GM18870 (cell line): ENCODE results near the gene SCYL3.

Experiments
- ATAC-seq: cut with Tn5 transposase; IDR thresholded peaks from one replicate; pipeline ENCODE4 v1.9.1; 2021; ENCODE audit warnings: moderate library complexity; ENCODE audit not compliant: unreplicated experiment

Gene SCYL3

GRCh38 chr1:169901115-169901514 lies 7.4 kb upstream of the SCYL3 start:
- no peak for ATAC-seq

DNA sequence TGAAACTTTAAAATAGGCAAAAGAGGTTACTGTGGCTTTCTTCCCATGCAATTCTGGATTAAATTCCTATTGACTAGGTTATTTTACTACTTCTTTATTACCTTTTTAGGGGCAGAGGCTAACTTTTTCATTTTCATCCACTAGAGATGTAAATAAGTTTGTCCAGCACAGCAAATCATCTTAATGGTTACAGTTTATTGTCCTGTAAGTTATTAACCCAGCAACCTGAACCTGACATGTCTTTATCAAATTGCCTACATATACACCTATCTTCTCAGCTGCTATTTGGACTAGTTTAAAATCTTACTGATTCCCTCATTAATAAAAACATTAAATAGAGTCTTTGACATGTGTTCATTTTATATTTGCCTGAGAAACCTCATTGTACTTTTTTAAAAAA lies 6.9 kb upstream of the SCYL3 start:
- no peak for ATAC-seq

- ATAC-seq: no peak
Observed at GRCh38 chr1:169899519-169900217, 6.0 kb upstream of the SCYL3 start.

- ATAC-seq: no peak
Observed at GRCh38 chr1:169896013-169896412, 2.3 kb upstream of the SCYL3 start.

- ATAC-seq: no peak
Observed at GRCh38 chr1:169894424-169895145, 889 bp upstream of the SCYL3 start.

DNA sequence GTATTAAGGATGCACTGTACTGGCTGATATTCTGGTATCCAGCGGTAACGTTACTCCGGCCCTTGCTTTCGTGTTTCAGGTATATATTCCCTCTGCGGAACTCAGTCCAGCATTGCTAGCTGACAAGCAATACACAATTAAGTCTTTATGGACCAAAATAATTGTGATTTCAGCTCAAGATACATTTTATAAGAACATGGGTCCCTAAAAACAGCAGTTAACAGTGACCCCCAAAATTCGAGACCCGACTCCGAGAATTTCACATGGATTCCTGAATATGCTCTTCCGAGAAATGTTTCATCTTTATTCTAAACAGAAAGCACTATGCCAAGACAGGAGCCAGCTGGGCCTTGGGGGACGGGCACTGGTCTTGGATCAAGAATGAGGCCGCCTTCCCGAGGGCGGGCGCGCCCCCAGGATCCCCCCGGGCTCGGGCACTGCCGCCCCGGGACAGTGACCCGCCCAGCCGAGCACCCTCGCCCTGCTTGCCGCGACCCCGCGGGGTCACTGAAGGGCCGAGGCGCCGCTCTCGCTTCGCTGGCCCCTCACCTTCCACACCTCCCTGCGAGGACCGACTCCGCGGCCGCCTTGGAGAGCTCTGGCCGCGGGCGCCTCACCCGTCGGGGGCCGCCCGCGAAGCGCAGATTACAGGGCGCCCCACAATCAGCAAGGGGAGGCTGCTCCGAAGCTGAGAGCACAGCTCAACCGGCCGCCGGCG lies 610 bp downstream of the SCYL3 start:
- no peak for ATAC-seq

- ATAC-seq: no peak
Observed at GRCh38 chr1:169892176-169892926, 1.3 kb downstream of the SCYL3 start.

DNA sequence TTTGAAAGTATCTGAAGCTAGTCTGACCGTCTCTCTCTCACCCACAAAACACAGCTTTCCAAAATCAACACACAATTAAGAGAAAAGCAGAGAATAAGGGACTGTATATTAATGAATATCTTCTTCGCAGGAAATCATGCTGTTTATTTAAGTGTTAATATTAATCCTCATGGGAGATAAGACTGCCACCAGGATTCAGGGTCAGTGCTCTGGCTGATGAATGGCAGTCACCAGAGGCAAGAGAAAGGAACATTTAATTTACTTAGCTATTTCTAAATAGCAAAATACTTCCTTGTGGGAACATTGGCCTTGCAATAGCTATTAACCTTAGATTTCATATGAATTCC lies 2.2 kb downstream of the SCYL3 start:
- no peak for ATAC-seq

DNA sequence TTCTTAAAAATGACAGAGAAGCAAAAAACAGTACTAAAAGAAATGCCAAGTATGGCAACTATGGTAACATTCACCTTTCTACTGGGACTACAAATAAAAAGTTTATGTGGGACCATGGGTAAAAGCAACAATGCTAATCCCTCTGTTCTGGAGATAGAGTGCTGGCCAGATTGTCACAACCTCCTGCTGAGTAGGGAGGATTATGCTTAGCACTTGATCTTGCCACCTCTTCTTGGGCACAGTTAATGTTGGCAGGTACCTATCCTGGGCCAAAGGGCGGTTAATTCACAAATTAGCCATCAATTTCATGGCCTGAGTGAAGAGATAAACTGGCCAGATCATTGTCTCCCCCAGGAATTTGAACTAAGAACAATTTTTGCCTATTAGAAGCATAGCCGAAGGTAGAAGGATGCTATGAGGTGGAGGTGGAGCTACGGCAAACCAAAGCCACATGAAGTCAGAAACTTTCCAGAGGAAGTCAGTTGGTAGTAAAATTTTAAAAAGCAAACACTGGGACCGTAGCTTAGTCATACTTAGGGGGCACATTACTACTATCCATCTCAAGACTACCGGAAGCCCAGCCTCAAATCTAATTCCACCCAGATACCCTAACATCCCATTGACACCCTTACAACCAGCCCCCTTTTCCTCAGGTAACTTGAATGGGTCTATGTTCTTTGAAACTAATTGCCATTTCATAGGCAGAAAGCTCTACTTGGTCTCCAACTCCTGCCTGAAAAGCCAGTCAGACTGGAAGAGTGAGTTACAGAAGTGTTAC lies 2.7 kb downstream of the SCYL3 start:
- peak; percentile 28 for ATAC-seq

DNA sequence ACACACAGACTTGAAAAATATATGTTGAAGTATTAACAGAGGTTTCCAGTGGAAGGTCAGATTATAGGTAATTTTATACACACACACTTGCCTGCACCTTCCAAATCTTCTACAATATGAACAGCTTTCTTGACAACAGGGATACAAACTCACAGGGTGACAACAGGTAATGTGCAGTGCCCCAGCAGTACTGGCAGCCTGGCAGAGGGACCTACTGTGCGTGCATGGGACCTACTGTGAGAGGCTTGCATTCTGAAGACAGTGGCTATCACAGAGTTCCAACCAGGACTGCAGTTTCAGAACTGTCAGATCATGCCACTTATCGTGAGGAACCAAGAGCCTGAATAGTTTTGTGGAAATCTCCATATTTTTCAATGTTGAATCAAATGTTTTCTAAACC lies 3.8 kb downstream of the SCYL3 start:
- ATAC-seq: no peak

DNA sequence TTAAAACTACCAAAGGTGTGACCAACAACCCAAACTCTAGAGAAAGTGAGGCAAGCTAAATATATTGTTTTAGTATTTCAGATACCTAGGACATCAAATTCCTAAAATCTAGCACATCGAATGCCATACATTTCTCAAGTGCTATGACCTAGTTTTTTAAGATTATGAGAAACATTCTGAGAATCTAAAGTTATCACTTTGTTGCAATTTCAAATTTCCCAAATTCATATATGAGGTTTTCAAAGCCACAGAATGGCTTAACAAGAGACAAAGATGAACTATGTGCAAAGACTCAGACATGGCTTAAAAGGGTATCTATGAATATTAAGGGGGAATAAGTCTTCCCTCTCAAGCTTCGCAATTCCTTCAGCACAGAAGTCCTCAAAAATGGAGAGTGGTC lies 6.8 kb downstream of the SCYL3 start:
- ATAC-seq: no peak

- no peak for ATAC-seq
Observed at GRCh38 chr1:169886422-169886821, 7.3 kb downstream of the SCYL3 start.

DNA sequence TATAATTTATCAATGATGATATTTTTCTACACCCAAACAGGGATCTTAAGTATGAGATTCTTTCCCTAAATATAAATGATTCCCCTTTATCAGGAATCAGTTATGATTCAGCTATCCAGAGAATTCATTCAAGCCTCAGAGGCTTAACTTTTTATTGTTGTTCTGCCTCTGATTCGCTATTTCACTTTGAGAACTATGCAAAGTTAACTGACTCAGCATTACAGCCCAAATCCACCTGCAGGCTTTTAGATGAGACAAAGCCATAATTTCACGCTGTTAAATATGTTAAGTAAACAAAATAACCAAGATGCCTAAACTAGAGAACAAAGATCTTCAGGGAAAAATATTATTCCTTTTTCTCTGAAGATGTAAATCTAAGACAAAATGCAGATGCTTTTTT lies 8.5 kb downstream of the SCYL3 start:
- no peak for ATAC-seq

GRCh38 chr1:169884634-169885033 lies 9.1 kb downstream of the SCYL3 start:
- no peak for ATAC-seq

- no peak for ATAC-seq
Observed at GRCh38 chr1:169882039-169882511, 11.6 kb downstream of the SCYL3 start.

DNA sequence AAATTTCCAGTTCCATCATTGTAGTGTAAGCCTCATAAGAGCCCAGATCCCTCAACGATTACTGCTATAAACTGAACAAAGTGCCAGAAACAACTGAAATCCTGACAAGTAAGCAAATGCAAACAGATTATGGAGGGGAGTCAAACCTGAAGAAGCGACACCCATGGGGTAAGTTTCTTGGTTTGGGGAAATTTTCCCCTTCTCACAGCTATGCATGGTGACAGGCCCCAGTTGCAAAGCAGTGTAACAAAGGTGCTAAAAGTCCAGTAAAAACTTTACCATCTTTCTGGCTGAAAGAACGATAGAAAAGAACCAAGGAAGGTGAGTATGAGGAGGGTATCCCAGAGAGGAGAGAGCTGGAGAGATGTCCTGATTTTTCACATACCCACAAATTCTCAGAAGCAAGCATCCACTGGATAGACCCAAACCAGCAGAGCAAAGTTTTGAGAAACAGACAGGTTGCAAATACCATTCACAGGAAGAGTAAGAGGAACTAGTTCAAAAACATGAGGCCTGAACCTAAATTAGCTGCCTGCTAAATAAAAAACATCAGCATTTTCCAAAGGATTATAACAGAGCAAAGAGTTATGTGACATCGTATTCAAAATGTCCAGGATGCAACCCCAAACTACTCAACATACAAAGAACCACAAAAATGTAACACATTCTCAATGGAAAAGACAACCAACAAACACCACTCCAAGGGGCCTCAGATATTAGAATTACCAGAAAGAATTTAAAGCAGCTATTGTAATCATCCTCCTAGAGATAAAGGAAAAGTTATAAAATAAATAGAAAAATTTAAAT lies 14.5 kb downstream of the SCYL3 start:
- ATAC-seq: no peak

GRCh38 chr1:169878498-169878897 lies 15.2 kb downstream of the SCYL3 start:
- no peak for ATAC-seq

GRCh38 chr1:169877800-169878491 lies 15.8 kb downstream of the SCYL3 start:
- ATAC-seq: no peak

GRCh38 chr1:169874229-169874628 lies 19.5 kb downstream of the SCYL3 start:
- no peak for ATAC-seq
